HG03060 (cell line): Measurements from ENCODE around the gene CDK5RAP1.
"Not testable (repeated sequence)": the region's sequence is repeated elsewhere in the genome, so short reads cannot be mapped to it uniquely, and the experiment has no call there.

Experiments
- ATAC-seq: cut with Tn5 transposase; IDR thresholded peaks from one replicate; pipeline ENCODE4 v1.9.1; 2021; ENCODE audit warnings: low read depth, moderate number of reproducible peaks; ENCODE audit not compliant: unreplicated experiment

Gene CDK5RAP1

GRCh38 chr20:33401184-33401920, at the start of gene CDK5RAP1:
Gene CDK5RAP1, minus strand, starts transcription at chr20:33401519. Its CDS starts 4,455 bp downstream, at chr20:33397064.
- no peak for ATAC-seq

- no peak for ATAC-seq
These were observed 49.5 kb upstream of the CDK5RAP1 start for GRCh38 chr20:33450867-33451266.

- no peak for ATAC-seq
These were observed 44.7 kb upstream of the CDK5RAP1 start for GRCh38 chr20:33445881-33446625.

GRCh38 chr20:33444797-33445560, 43.7 kb upstream of the CDK5RAP1 start:
- ATAC-seq: no peak

- no peak for ATAC-seq
These were observed 42.4 kb upstream of the CDK5RAP1 start, which contains the start of gene SNTA1 for GRCh38 chr20:33443512-33444239. Gene SNTA1, minus strand, starts transcription at chr20:33443763. Its CDS starts 143 bp downstream, at chr20:33443620.

- ATAC-seq: no peak
These were observed 41.7 kb upstream of the CDK5RAP1 start for GRCh38 chr20:33443006-33443511.

GRCh38 chr20:33442136-33443005, 41.1 kb upstream of the CDK5RAP1 start:
- ATAC-seq: no peak

- no peak for ATAC-seq
These were observed 40.0 kb upstream of the CDK5RAP1 start for GRCh38 chr20:33441142-33441955.

- ATAC-seq: not testable (repeated sequence)
These were observed 39.2 kb upstream of the CDK5RAP1 start for GRCh38 chr20:33440562-33440961.

GRCh38 chr20:33438481-33438880, 37.2 kb upstream of the CDK5RAP1 start:
- no peak for ATAC-seq

GRCh38 chr20:33437141-33437911, 36.0 kb upstream of the CDK5RAP1 start:
- no peak for ATAC-seq

- no peak for ATAC-seq
These were observed 33.1 kb upstream of the CDK5RAP1 start for GRCh38 chr20:33434434-33434833.

GRCh38 chr20:33433465-33434234, 32.3 kb upstream of the CDK5RAP1 start:
- ATAC-seq: no peak

- no peak for ATAC-seq
These were observed 30.6 kb upstream of the CDK5RAP1 start for GRCh38 chr20:33431797-33432381.

GRCh38 chr20:33423875-33424274, 22.6 kb upstream of the CDK5RAP1 start:
- not testable (repeated sequence) for ATAC-seq

- no peak for ATAC-seq
These were observed 22.0 kb upstream of the CDK5RAP1 start for GRCh38 chr20:33423141-33423834.
